NCI-H2196 (cell line): ENCODE measurements around the gene ZSCAN1.
"Not testable (repeated sequence)": the region's sequence is repeated elsewhere in the genome, so short reads cannot be mapped to it uniquely, and the experiment has no call there.

ENCODE experiments used
- DNase-seq: peaks from one replicate; lab custom pipeline; 2025; ENCODE audit not compliant: unreplicated experiment; lab: John Stamatoyannopoulos, UW

The ZSCAN1 gene, protein sequence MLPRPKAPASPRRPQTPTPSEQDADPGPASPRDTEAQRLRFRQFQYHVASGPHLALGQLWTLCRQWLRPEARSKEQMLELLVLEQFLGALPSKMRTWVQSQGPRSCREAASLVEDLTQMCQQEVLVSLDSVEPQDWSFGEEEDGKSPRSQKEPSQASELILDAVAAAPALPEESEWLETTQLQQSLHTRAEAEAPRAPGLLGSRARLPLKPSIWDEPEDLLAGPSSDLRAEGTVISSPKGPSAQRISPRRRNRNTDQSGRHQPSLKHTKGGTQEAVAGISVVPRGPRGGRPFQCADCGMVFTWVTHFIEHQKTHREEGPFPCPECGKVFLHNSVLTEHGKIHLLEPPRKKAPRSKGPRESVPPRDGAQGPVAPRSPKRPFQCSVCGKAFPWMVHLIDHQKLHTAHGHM

GRCh38 chr19:58033741-58034476, at the start of gene ZSCAN1:
ZSCAN1 (plus strand) TSS chr19:58034025; CDS start chr19:58037837, 3,812 bp downstream.
- no peak for DNase-seq

- no peak for DNase-seq
These were observed 41.0 kb upstream of the ZSCAN1 start for GRCh38 chr19:57992841-57993240.

DNA sequence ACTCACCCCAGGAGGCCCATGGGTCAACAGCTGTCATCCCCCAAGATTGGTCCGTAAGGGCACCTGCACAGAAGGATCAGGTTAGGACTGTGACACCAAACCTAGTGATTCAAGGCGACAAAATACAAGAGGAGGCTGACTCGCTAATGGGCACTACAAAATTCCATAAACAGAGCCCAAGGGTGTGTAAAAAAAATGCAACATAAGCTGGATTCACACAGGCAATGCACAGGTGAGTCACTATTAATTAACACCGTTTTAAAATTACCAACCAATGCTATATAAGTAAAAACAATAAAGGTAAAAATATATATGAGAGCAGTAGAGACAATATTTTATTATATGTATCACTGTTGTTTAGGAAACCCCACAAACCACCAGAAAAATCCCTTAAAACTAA, 33.1 kb upstream of the ZSCAN1 start:
- DNase-seq, result no peak

DNA sequence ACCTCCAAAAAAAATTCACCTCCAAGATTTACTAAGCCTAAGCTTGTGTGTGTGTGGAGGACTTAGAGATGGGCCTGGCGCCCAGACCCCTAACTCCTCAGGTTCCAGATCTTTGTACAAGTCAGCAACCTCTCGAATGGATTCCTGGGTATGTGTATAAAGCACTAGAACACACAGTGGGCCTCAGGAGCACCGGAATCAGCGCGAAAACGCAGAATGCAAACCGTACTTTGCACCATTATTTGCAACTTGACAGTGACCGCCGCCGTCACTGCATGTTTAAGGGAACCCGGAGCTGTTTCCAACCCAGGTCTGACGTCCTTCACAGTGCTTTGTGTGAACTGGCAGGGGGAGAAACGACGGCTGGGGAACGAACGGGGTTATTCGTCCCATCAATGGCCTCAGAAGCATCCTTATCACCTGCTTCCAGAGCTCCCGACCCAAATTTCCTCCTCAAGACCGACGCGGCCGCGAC, 31.9 kb upstream of the ZSCAN1 start:
- no peak for DNase-seq

- DNase-seq, result peak; percentile 82
These were observed 31.2 kb upstream of the ZSCAN1 start, which contains the start of gene ZNF606 for GRCh38 chr19:58002384-58003173. ZNF606 (minus strand) TSS chr19:58002820; CDS start chr19:58001319, 1,501 bp downstream.

GRCh38 chr19:58003174-58003828, 30.5 kb upstream of the ZSCAN1 start:
- no peak for DNase-seq

GRCh38 chr19:58007285-58007684, 26.5 kb upstream of the ZSCAN1 start:
- no peak for DNase-seq

DNA sequence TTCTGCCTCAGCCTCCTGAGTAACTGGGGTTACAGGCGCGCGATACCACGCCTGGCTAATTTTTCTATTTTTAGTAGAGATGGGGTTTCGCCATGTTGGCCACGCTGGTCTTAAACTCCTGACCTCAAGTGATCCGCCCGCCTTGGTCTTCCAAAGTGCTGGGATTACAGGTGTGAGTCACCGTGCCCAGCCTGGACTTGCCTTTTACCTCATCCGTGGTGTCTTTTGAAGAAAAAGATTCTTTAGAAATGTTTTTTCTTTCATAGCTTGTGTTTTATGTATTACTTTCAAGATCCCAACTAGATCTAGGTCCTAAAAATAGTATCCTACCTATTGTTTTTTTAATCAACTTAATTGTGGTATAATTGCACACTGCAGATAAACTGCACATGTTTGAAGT, 24.9 kb upstream of the ZSCAN1 start:
- not testable (repeated sequence) for DNase-seq

GRCh38 chr19:58009301-58009665, 24.5 kb upstream of the ZSCAN1 start:
- no peak for DNase-seq

DNA sequence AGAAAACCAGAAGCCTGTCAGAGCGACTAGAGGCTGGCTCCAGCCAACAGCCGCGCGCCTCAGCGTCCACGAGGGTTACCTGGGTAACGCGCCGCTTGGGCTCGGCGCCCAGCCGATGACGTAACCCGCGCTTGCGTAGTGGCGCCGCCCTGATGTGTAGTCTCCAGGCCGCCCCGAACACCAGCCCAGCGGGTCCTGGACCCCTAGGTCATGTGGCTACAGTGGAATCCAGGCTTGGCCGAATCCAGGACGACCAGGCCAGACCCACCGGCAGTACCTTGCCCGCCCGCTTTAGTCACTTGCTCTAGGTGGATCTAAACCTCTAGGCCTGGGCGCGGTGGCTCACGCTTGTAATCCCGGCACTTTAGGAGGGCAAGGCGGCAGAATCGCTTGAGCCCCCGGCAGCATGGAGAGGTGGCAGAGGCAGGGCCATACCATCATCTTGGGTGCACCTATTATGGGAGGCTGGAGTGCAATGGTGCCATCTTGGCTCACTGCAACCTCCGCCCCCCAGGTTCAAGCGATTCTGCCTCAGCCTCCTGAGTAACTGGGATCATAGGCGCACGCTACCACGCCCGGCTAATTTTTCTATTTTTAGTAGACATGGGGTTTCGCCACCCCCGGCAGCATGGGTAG, 24.0 kb upstream of the ZSCAN1 start:
- peak; percentile 72 for DNase-seq

GRCh38 chr19:58010507-58010906, 23.3 kb upstream of the ZSCAN1 start:
- no peak for DNase-seq

DNA sequence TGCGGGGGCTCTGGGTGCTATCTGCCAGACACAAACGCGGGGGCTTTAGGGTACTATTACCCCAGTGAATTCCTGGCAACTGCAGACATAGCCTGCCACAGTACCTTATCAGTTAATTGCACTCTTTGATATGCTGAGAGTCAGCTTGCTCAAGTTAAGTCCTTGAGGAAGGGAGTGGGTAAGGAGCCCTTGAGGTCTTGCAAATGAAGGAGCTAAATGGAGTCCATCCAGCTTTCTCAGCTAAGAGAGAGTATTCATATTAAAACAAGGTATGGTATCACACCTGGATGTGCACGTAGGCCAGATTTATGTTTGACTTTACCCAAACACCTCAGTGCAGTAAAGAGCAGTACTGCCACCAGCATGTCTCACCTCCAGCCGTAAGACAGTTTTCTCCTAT, 19.7 kb upstream of the ZSCAN1 start:
- no peak for DNase-seq

DNA sequence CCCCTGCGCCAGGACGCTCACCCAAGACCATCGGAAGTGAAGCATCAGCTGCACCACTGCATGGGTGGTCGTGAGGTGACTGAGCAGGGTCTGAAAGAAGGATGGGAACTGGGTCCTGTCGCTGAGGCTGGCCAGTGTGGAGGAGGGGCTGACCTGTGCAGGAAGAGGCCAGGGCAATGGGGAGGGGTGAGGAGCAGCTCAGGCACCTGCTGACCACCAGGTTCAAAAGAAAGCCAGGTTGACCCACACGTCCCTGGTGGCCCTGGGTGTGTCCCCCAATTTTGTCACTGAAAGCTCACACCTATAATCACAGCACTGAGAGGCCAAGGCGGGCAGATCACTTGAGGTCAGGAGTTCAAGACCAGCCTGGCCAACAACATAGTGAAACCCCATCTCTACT, 13.7 kb upstream of the ZSCAN1 start:
- no peak for DNase-seq

DNA sequence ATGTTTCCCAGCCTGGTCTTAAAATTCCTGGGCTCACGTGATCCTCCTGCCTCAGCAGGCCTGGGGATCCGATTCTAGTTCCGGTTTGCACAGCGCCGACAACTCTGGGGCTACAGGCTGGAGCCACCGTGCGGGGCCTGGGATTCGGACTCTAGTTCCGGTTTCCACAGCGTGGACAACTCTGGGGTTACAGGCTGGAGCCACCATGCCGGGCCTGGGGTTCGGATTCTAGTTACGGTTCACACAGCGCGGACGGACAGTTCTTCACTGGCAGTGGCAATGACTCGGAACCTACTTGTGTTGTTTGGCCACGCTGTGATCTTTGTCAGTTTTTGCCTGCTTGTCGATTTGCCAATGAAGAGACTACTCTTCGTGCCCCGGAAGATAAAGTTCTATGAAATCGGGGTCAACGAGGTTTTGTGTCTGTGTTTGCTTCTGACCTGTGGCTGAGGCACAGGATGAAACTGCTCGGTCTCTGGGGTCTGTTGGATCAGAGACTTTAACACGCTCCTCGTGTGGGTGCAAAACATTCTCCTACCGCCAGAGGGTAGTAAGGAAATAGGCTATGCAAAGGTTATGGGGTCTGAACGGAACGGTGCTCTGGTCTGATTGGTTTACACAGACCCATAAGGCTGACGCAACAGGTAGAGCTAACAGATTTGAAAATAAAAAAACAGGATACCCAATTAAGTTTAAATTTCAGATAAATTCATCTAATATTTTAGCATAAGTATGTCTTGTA, 12.1 kb upstream of the ZSCAN1 start:
- DNase-seq, result no peak

DNA sequence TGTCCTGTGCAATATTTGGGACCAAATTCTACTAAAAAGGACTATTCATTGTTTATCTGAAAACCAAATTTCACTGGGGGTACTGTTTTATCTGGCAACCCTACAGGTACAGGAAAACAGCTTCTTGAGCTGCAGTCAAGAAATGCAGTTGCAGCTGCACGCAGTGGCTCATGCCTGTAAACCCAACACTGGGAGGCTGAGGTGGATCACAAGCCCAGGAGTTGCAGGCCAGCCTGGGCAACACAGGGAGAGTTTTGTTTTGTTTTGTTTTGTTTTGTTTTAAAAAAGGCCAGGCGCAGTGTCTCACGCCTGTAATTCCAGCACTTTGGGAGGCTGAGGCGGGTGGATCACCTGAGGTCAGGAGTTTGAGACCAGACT, 11.6 kb upstream of the ZSCAN1 start:
- DNase-seq, result no peak

- DNase-seq, result no peak
These were observed 9.2 kb upstream of the ZSCAN1 start for GRCh38 chr19:58024661-58025060.

- no peak for DNase-seq
These were observed 610 bp downstream of the ZSCAN1 start for GRCh38 chr19:58034477-58034793.

GRCh38 chr19:58035863-58036262, 2.0 kb downstream of the ZSCAN1 start:
- DNase-seq, result no peak

DNA sequence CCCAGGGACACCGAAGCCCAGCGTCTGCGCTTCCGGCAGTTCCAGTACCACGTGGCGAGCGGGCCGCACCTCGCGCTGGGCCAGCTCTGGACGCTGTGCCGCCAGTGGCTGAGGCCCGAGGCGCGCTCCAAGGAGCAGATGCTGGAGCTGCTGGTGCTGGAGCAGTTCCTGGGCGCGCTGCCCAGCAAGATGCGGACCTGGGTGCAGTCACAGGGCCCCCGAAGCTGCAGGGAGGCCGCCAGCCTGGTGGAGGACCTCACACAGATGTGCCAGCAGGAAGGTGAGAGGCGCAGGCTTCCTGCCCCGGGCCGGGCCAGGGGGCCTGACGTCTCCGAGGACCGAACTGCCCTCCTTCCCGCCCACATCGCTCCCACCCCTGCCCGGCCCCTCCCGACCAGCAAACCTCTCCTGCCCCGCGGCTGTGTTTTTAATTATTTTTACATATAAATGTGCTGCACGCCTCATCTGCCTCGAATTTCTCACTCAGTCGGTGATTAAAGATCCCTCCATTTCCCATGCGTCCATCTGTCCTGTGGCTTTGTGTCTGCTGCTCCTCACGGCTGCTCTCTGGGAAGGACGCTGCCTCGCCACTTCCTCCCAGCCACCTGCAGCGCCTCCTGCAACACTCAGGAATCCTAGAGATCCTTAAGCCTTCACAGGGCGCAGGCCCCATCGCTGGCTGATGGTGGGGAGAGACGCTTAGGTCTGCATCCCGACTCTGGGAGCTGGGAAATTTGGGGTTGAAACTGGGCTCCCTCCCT, 4.3 kb downstream of the ZSCAN1 start:
- DNase-seq, result no peak
